T-helper 1 cell treated with Interleukin-12 subunit alpha and Interleukin-12 subunit beta and Interleukin-4 antibody, amounts not matched to agents 30 μg/mL and 1 μg/mL, for 36 hours (primary cell): Measurements from ENCODE around the gene ARMC8.

Experiments used
- H3K27ac Mint-ChIP-seq: one replicate; pipeline ENCODE4 v1.8.0; 2021; ENCODE audit warnings: mild to moderate bottlenecking, mixed read lengths
- H3K27me3 Mint-ChIP-seq: one replicate; pipeline ENCODE4 v1.8.0; 2021; ENCODE audit warnings: low read depth, mixed read lengths
- H3K36me3 Mint-ChIP-seq: one replicate; pipeline ENCODE4 v1.8.0; 2021; ENCODE audit warnings: low read depth, mixed read lengths
- H3K4me1 Mint-ChIP-seq: one replicate; pipeline ENCODE4 v1.8.0; 2021; ENCODE audit warnings: low read depth, mixed read lengths
- H3K4me3 Mint-ChIP-seq: one replicate; pipeline ENCODE4 v1.8.0; 2021; ENCODE audit warnings: mild to moderate bottlenecking, moderate library complexity, mixed read lengths
- H3K9me3 Mint-ChIP-seq: one replicate; pipeline ENCODE4 v1.8.0; 2021; ENCODE audit warnings: mixed read lengths

ARMC8 gene

DNA sequence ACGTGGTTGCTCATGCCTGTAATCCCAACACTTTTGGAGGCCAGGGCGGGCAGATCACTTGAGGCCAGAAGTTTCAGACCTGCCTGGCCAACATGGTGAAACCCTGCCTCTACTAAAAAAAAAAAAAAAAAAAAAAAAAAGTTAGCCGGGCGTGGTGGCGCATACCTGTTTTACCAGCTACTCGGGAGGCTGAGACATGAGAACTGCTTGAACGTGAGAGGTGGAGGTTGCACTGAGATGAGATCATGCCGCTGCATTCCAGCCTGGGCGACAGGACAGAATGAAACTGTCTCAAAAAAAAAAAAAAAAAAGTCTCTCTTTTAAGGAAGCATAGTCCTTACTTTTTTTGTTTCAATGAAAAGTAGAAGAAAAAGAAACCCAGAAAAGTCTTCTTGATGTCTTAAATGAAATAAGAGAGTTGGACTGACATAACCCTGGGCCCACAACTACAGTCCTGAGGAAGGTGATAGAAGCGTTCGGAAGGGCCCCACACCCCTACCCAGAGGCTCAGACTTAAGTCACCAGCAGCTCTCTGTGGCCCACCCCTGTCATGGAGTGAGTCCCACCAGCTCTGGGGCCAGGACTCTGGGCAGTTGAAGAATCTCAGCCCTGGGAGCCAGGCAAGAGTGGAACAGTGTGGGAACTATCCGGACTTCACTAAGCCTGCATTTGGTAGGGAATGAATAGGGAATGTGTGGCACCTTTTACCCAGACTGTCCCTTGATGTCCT lies 139.9 kb downstream of the ARMC8 start:
- H3K27me3 Mint-ChIP-seq = no peaks in the 10 kb centered on the region
- H3K9me3 Mint-ChIP-seq = no peaks in the 10 kb centered on the region
- no peak overlapping the region for H3K4me3 Mint-ChIP-seq
- no peak overlapping the region for H3K27ac Mint-ChIP-seq
- peaks cover 44% of the 10 kb centered on the region for H3K4me1 Mint-ChIP-seq
- H3K36me3 Mint-ChIP-seq = no peaks in the 10 kb centered on the region

GRCh38 chr3:138327831-138328230 lies 140.7 kb downstream of the ARMC8 start:
- no peaks in the 10 kb centered on the region for H3K27me3 Mint-ChIP-seq
- H3K27ac Mint-ChIP-seq = no peak overlapping the region
- H3K9me3 Mint-ChIP-seq = no peaks in the 10 kb centered on the region
- no peaks in the 10 kb centered on the region for H3K36me3 Mint-ChIP-seq
- peaks cover 42% of the 10 kb centered on the region for H3K4me1 Mint-ChIP-seq
- no peak overlapping the region for H3K4me3 Mint-ChIP-seq

DNA sequence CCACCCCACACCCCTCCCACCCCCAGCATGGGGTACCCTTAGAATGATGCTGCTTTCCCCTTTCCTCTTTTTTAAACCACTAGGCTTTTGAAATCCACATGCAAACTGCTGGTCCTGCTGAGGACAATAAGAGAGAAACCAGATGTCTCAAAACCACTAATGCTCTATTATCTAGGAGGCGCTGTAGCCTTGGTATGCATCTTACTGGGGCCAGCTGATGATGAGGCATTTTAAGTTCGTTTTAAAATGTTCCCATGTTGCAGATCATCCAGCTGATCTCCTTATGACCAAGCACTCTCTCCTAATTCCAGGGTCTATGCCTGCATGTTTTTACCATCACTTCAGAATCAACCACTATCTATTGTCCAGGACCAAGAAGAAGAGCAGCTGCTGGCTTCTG lies 141.2 kb downstream of the ARMC8 start:
- Mint-ChIP-seq H3K36me3 (no peaks in the 10 kb centered on the region), H3K27ac (no peak overlapping the region), H3K27me3 (no peaks in the 10 kb centered on the region), H3K4me3 (peak overlapping the region; percentile 86), H3K4me1 (peaks cover 40% of the 10 kb centered on the region), H3K9me3 (no peaks in the 10 kb centered on the region)

- Mint-ChIP-seq H3K27ac (peak within 1 kb of the TSS; percentile 82), H3K4me1 (peaks cover 34% of the 10 kb centered on the region), H3K4me3 (peak within 1 kb of the TSS; percentile 86), H3K27me3 (no peaks in the 10 kb centered on the region), H3K9me3 (no peaks in the 10 kb centered on the region), H3K36me3 (no peaks in the 10 kb centered on the region)
Observed at GRCh38 chr3:138329127-138329983, 142.3 kb downstream of the ARMC8 start, which contains the start of gene NME9. Gene NME9, minus strand, starts transcription at chr3:138329851. Its CDS starts 516 bp downstream, at chr3:138329335.

- peaks cover 29% of the 10 kb centered on the region for H3K4me1 Mint-ChIP-seq
- no peaks in the 10 kb centered on the region for H3K9me3 Mint-ChIP-seq
- H3K27ac Mint-ChIP-seq = peak overlapping the region; percentile 76
- no peaks in the 10 kb centered on the region for H3K36me3 Mint-ChIP-seq
- no peaks in the 10 kb centered on the region for H3K27me3 Mint-ChIP-seq
- peak overlapping the region; percentile 86 for H3K4me3 Mint-ChIP-seq
Observed at GRCh38 chr3:138329984-138330293, 142.8 kb downstream of the ARMC8 start.

GRCh38 chr3:138331143-138331894 lies 144.2 kb downstream of the ARMC8 start:
- H3K4me3 Mint-ChIP-seq = no peak overlapping the region
- H3K27me3 Mint-ChIP-seq = peaks cover 5% of the 10 kb centered on the region
- H3K9me3 Mint-ChIP-seq = no peaks in the 10 kb centered on the region
- no peaks in the 10 kb centered on the region for H3K36me3 Mint-ChIP-seq
- H3K27ac Mint-ChIP-seq = no peak overlapping the region
- peaks cover 27% of the 10 kb centered on the region for H3K4me1 Mint-ChIP-seq

DNA sequence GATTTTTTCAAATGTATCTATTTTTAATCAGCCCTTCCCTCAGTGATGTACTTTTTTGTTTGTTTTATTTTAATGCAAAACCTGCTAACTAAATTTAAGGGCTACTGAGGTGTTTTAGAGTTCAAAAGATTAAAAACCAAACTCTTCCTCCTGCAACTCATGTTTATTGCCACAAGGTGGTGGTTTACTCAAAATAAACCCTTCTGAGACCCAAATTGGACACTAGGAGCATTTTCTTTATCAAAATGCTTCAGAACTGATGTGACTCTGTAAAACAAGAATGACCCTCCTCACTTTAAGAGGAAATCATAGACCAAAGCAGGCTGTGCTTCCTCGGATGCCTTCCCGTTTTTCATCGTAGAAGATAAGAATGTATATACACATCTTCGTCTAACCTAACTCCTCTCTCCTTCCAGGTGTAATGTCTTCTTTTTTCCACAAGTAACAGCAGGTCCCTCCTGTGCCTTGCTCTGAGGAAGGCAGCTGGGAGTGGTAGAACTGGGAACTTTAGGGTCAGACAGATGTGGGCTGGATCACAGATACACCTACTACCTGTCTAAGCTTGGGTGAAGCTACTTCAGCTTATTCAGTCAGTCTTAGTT lies 145.5 kb downstream of the ARMC8 start:
- H3K27ac Mint-ChIP-seq = no peak overlapping the region
- no peak overlapping the region for H3K4me3 Mint-ChIP-seq
- peaks cover 5% of the 10 kb centered on the region for H3K27me3 Mint-ChIP-seq
- H3K4me1 Mint-ChIP-seq = peaks cover 27% of the 10 kb centered on the region
- H3K9me3 Mint-ChIP-seq = no peaks in the 10 kb centered on the region
- no peaks in the 10 kb centered on the region for H3K36me3 Mint-ChIP-seq

GRCh38 chr3:138334608-138335007 lies 147.5 kb downstream of the ARMC8 start:
- Mint-ChIP-seq H3K27me3 (peaks cover 5% of the 10 kb centered on the region), H3K36me3 (no peaks in the 10 kb centered on the region), H3K4me1 (peaks cover 13% of the 10 kb centered on the region), H3K4me3 (no peak overlapping the region), H3K9me3 (no peaks in the 10 kb centered on the region), H3K27ac (no peak overlapping the region)

DNA sequence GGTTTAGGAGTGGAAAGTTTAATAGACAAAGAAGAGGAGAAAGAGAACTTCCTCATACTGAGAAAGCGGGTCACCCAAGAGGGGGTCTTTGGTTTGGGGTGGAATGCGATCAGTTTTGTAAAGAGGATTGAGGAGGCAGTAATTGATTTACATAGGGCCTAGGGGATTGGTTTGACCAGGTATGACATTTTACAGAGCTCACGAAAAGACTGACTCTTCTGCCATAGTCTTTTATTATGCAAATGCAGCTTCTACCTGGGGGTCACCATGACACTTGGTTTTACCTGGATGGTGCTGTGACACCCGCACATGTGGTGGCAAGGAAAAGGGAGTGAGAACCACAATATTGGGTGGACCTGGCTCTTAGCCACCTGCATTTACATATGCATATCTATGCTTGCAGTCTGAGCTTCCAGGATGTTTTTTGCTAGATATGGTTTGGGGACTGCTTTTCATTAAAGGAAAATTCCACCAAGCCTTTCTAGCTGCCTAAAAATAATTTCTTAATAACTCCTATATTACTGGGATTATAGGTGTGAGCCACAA lies 149.4 kb downstream of the ARMC8 start:
- peaks cover 3% of the 10 kb centered on the region for H3K4me1 Mint-ChIP-seq
- no peaks in the 10 kb centered on the region for H3K9me3 Mint-ChIP-seq
- H3K27ac Mint-ChIP-seq = no peak overlapping the region
- no peaks in the 10 kb centered on the region for H3K36me3 Mint-ChIP-seq
- no peak overlapping the region for H3K4me3 Mint-ChIP-seq
- peaks cover 5% of the 10 kb centered on the region for H3K27me3 Mint-ChIP-seq

GRCh38 chr3:138338244-138338643 lies 151.1 kb downstream of the ARMC8 start:
- Mint-ChIP-seq H3K4me1 (no peaks in the 10 kb centered on the region), H3K9me3 (no peaks in the 10 kb centered on the region), H3K27me3 (peaks cover 5% of the 10 kb centered on the region), H3K27ac (no peak overlapping the region), H3K4me3 (no peak overlapping the region), H3K36me3 (no peaks in the 10 kb centered on the region)

GRCh38 chr3:138338811-138339210 lies 151.7 kb downstream of the ARMC8 start:
- Mint-ChIP-seq H3K36me3 (no peaks in the 10 kb centered on the region), H3K27ac (no peak overlapping the region), H3K4me3 (no peak overlapping the region), H3K4me1 (no peaks in the 10 kb centered on the region), H3K27me3 (peaks cover 5% of the 10 kb centered on the region), H3K9me3 (no peaks in the 10 kb centered on the region)

- H3K27me3 Mint-ChIP-seq = no peaks in the 10 kb centered on the region
- H3K4me1 Mint-ChIP-seq = no peaks in the 10 kb centered on the region
- no peaks in the 10 kb centered on the region for H3K36me3 Mint-ChIP-seq
- H3K27ac Mint-ChIP-seq = no peak overlapping the region
- no peaks in the 10 kb centered on the region for H3K9me3 Mint-ChIP-seq
- H3K4me3 Mint-ChIP-seq = no peak overlapping the region
Observed at GRCh38 chr3:138340511-138340910, 153.4 kb downstream of the ARMC8 start.

- peaks cover 29% of the 10 kb centered on the region for H3K27me3 Mint-ChIP-seq
- no peak overlapping the region for H3K27ac Mint-ChIP-seq
- no peaks in the 10 kb centered on the region for H3K36me3 Mint-ChIP-seq
- H3K4me1 Mint-ChIP-seq = peaks cover 5% of the 10 kb centered on the region
- H3K9me3 Mint-ChIP-seq = no peaks in the 10 kb centered on the region
- no peak overlapping the region for H3K4me3 Mint-ChIP-seq
Observed at GRCh38 chr3:138344754-138345153, 157.7 kb downstream of the ARMC8 start.
